ENCODE data around the gene PRKCE. TPM values are rescaled to one million over a fixed set of nuclear protein-coding genes. Genes with fewer than 3 reads are reported as not detected.

The PRKCE gene
- total RNA-seq, 1 experiment from 2014 or later, result 2.4 TPM

GRCh38 chr2:46065152-46065551, 413.7 kb downstream of the PRKCE start:
- no peak for DNase-seq (ENCODE audit: low spot score)
- Histone ChIP-seq H3K9me3 (ENCODE audit: low read depth, low read length, poor library complexity, severe bottlenecking) (no peaks in the 10 kb centered on the region), H3K36me3 (ENCODE audit: insufficient read depth, low read length, poor library complexity, severe bottlenecking) (no peaks in the 10 kb centered on the region), H3K27ac (ENCODE audit: low read depth, low read length, poor library complexity, severe bottlenecking) (no peak overlapping the region), H3K4me1 (ENCODE audit: insufficient read depth, low read length, poor library complexity, severe bottlenecking) (no peaks in the 10 kb centered on the region), H3K4me3 (ENCODE audit: low read depth, low read length, poor library complexity, severe bottlenecking) (no peak overlapping the region), H3K27me3 (replicated peaks; ENCODE audit: insufficient read depth, low read depth, low read length, poor library complexity) (no peaks in the 10 kb centered on the region)
- intact Hi-C loops (cut with micrococcal nuclease; ENCODE audit: unreplicated experiment), result no loop called here
- ChIA-PET CTCF (no interaction called here), POLR2A (ENCODE audit: low non-redundant PET) (no interaction called here)
- no peak for TF ChIP-seq EZH2 (IDR thresholded peaks at IDR 0.05; ENCODE audit: borderline replicate concordance, low read depth, low read length, poor library complexity, severe bottlenecking)
- TF ChIP-seq, protein P1, sequence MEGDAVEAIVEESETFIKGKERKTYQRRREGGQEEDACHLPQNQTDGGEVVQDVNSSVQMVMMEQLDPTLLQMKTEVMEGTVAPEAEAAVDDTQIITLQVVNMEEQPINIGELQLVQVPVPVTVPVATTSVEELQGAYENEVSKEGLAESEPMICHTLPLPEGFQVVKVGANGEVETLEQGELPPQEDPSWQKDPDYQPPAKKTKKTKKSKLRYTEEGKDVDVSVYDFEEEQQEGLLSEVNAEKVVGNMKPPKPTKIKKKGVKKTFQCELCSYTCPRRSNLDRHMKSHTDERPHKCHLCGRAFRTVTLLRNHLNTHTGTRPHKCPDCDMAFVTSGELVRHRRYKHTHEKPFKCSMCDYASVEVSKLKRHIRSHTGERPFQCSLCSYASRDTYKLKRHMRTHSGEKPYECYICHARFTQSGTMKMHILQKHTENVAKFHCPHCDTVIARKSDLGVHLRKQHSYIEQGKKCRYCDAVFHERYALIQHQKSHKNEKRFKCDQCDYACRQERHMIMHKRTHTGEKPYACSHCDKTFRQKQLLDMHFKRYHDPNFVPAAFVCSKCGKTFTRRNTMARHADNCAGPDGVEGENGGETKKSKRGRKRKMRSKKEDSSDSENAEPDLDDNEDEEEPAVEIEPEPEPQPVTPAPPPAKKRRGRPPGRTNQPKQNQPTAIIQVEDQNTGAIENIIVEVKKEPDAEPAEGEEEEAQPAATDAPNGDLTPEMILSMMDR (conservative IDR thresholded peaks at IDR 0.05; ENCODE audit: low read depth, low read length), result no peak
- BruUV-seq (replicated peaks), result no TSS peak

- Histone ChIP-seq H3K4me1 (ENCODE audit: insufficient read depth, low read length, poor library complexity, severe bottlenecking) (no peaks in the 10 kb centered on the region), H3K36me3 (ENCODE audit: insufficient read depth, low read length, poor library complexity, severe bottlenecking) (no peaks in the 10 kb centered on the region), H3K27ac (ENCODE audit: low read depth, low read length, poor library complexity, severe bottlenecking) (no peak overlapping the region), H3K4me3 (ENCODE audit: low read depth, low read length, poor library complexity, severe bottlenecking) (no peak overlapping the region), H3K27me3 (replicated peaks; ENCODE audit: insufficient read depth, low read depth, low read length, poor library complexity) (no peaks in the 10 kb centered on the region), H3K9me3 (ENCODE audit: low read depth, low read length, poor library complexity, severe bottlenecking) (no peaks in the 10 kb centered on the region)
- CTCF ChIA-PET, result no interaction called here
- intact Hi-C loops (cut with micrococcal nuclease; ENCODE audit: unreplicated experiment), result no loop called here
- no peak for TF ChIP-seq EZH2 (IDR thresholded peaks at IDR 0.05; ENCODE audit: borderline replicate concordance, low read depth, low read length, poor library complexity, severe bottlenecking)
- TF ChIP-seq, protein P1 (conservative IDR thresholded peaks at IDR 0.05; ENCODE audit: low read depth, low read length), result no peak
- BruUV-seq (replicated peaks), result no TSS peak
- POLR2A ChIA-PET (ENCODE audit: low non-redundant PET), result no interaction called here
- no peak for DNase-seq (ENCODE audit: low spot score)
Measured at GRCh38 chr2:46066116-46066515, 414.6 kb downstream of the PRKCE start.

GRCh38 chr2:46066601-46067000, 415.1 kb downstream of the PRKCE start:
- intact Hi-C loops (cut with micrococcal nuclease; ENCODE audit: unreplicated experiment), result no loop called here
- POLR2A ChIA-PET (ENCODE audit: low non-redundant PET), result no interaction called here
- no peak for DNase-seq (ENCODE audit: low spot score)

More at GRCh38 chr2:46066601-46067000, 415.1 kb downstream of the PRKCE start:
- CTCF ChIA-PET, result no interaction called here
- no TSS peak for BruUV-seq (replicated peaks)
- Histone ChIP-seq H3K27ac (ENCODE audit: low read depth, low read length, poor library complexity, severe bottlenecking) (no peak overlapping the region), H3K27me3 (replicated peaks; ENCODE audit: insufficient read depth, low read depth, low read length, poor library complexity) (no peaks in the 10 kb centered on the region), H3K4me3 (ENCODE audit: low read depth, low read length, poor library complexity, severe bottlenecking) (no peak overlapping the region), H3K36me3 (ENCODE audit: insufficient read depth, low read length, poor library complexity, severe bottlenecking) (no peaks in the 10 kb centered on the region), H3K9me3 (ENCODE audit: low read depth, low read length, poor library complexity, severe bottlenecking) (no peaks in the 10 kb centered on the region), H3K4me1 (ENCODE audit: insufficient read depth, low read length, poor library complexity, severe bottlenecking) (no peaks in the 10 kb centered on the region)
- no peak for TF ChIP-seq EZH2 (IDR thresholded peaks at IDR 0.05; ENCODE audit: borderline replicate concordance, low read depth, low read length, poor library complexity, severe bottlenecking)
- TF ChIP-seq, protein P1 (conservative IDR thresholded peaks at IDR 0.05; ENCODE audit: low read depth, low read length), result no peak
